Stromal cell of bone marrow (primary cell): ENCODE measurements around the gene DFFA.
"Not testable (repeated sequence)": the region's sequence is repeated elsewhere in the genome, so short reads cannot be mapped to it uniquely, and the experiment has no call there.

ENCODE experiments used
- DNase-seq: peaks from one replicate; pipeline ENCODE4 v3.0.0-alpha.2; 2012; ENCODE audit warnings: low read depth

DFFA gene

DNA sequence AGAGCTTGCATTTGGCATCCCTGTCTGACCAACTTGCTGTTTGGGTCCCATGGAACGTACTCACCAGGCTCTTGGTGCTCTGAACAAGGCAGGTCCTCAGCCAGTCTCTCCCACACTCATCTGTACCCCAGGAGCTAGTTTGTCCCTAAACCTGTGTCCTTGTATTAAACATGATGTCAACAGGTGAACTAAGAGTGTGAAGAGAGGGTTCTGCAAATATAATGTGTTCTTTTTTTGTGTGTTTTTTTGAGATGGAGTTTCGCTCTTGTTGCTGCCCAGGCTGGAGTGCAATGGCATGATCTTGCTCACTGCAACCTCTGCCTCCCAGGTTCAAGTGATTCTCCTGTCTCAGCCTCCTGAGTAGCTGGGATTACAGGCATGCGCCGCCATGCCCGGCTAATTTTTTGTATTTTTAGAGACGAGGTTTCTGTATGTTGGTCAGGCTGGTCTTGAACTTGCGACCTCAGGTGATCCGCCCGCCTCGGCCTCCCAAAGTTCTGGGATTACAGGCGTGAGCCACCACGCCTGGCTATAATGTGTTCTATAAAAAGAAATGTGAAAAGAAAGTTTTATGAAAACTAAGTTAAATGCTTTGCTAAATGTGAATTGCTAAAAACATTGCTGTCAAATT is 33.8 kb upstream of the DFFA start:
- not testable (repeated sequence) for DNase-seq

DNA sequence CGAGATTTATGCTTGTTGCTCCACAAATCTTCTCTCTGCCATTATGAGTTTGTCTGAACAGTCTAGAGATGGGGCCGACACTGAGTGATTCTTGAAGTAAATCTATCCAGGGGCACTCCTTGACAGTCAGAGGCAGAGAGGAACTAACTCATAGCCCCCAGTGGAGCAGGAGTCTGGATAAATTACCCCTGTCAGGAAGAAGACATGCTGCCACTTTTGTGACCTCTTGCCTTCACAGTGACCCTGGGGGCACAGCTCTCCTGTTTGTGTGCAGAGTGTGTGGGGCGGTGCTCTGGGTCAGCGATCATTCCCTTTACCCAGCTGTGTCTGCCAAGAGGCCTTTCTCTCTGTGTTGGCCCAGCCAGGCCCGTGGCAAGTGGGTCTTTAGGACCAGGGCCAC is 31.9 kb upstream of the DFFA start:
- DNase-seq, result no peak

DNA sequence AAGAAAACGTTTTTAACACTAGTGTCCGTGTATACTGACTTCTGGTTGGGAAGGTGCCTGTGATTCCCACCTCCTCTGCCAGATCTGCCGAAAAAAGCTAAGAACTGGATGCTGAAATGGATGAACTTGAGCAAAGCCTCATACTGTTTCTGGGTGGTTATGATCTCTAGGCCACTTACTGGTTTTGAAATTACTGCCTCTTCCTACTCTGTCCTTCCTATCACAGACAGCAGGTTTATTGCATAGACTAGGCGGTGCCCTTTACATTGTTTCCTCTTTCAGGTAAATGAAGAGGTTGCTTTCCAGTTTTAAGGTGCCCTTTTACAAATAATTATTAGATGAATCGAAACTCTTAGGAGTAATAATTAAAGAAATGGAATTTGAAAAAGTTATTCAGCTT is 29.9 kb upstream of the DFFA start:
- DNase-seq, result no peak

DNA sequence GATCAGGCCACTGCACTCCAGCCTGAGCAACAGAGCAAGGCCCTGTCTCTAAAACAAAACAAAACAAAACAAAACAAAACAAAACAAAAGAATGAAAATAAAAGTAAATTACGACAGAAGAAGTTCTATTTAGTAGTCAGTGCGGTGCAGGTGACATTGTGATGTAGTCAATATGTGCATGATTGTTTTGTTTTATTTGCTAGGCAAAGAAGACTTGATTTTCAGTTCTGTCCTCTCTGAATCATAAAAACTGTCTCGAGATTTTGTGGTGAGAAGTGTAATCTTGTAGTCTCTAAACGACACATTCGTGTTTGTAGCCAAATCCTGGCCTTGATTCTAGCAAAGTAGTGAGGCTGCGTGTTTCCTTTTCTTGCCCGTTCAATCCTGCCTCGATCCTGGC is 25.9 kb upstream of the DFFA start:
- no peak for DNase-seq

DNA sequence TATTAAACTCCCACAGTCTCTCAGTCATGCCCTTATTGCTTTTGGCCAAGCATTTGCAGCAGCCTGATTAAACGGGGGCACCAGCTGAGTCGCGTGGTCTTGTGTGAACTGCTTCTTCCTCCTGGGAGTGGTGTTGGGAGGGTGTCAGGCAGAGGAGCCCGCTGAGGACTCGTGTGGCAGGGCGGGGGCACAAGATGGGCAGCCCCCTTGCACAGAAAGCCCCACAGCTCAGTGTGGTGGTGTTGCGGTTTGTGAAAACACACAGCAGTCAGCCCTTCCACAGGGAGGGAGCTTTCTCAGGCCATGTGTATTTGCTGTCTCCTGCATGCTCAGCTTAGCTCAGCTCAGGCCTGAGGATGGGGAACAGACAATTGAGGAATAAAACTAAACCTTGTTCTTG is 24.8 kb upstream of the DFFA start:
- no peak for DNase-seq

DNA sequence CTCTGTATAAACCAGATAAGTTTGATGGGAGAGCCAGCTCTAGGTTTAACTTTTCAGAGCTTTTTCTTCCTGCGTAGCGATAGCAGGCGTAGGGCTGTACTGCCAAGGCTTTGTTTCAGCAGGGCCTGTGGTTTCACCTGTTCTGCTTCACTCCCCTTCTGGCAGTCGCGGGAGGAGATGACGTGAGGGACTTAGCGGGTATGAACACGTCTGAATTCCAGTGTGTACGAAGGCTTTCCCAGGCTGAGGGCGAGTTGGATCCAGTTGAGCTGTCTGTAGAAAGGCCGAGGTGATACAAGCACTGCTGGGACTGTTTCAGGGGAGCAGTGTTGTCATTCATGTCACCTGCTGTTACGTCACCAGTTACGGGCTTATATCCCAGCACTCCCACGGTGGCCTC is 23.6 kb upstream of the DFFA start:
- DNase-seq, result no peak

DNA sequence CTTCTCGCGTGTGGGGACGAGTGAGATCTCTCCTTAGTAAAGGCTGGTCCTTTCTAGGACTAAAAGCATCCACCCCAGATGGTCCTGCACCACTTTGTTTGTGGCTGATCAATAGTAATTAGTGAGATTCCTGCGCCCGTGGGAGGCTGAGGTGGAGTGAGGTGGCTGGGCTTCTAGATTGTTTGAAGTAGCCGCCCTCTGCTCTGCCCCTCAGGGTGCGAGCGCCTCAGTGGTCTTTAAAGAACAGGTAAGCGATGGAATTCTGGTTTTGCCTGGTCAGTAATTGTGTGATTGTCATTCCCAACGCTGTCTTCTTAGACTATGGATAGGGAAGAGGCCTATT is 23.1 kb upstream of the DFFA start:
- no peak for DNase-seq

DNA sequence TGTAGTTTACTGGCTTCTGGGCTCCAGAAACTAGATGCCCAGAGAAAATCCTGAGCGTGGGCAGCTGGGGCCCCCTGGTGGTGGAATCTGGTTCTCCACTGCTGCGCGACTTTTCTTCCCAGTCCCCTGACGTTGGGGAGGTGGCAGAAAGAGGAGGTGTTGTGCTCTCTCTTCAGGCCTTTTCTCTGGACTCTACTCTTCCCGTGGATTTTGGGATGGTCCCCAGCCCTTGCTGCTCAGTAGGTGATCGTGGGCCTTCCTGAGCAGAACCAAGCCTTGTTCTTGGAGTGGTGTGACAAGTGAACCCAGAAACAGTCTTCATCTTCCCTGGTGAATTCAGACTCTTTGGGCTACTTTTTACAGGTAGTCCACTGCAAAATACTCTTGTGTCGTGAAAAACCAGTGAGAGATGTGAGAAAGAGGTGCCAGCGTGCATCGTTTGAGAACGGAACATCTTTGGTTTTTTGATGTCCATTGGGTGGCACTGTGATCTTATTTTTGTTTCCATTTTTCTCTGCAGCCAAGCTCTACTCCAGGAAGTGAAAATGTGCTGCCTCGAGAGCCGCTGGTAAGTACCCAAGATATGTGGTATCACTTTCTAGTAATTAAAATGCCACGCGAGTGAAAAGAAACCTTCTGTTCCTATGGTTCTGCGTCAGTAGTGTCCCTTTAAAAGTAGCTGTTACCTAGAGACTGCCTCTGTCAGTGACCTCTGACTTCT is 22.6 kb upstream of the DFFA start:
- no peak for DNase-seq

DNA sequence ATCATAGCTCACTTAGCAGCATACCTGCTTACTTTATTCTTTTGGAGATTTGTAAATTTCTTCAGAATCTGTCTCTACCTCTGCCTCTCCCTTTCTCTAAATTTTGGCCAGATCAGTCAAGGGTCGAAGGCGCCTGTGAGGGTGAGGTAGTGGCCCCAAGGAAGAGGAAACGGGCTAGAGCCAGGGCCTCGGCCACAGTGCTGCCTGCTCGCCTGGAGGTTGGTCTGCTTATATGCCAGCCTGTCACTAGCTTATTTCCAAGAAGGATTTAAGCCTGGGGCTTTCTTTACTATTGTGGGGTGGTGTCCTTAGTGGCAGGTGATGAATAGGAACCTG is 22.1 kb upstream of the DFFA start:
- DNase-seq, result no peak

DNA sequence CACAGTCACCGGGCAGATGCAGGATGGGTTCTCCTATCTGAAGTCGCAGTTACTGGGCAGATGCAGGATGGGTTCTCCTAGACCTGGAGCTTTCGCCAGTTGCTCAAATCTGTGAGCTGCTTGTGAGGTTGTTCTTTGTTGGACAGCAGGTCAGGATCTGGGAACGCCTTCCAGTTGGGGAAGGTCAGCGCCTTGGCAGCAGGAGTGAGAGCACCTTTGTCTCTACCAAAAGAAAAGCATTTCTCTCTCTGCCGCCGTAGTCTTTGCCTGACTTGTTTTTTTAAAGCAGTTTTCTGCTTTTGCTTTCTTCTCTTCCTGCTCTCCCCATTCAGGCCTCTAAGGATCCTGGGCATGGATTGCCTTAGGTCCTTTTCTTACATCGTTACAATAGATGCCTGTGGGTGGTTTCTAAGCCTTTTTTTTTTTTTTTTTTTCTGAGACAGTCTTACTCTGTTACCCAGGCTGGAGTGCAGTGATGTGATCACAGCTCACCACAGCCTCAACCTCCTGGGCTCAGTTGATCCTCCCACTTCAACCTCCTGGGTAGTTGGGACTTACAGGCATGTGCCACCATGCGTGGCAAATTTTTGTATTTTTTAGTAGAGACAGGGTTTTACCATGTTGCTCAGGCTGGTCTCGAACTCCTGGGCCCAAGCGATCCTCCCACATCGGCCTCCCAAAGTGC is 18.1 kb upstream of the DFFA start:
- no peak for DNase-seq

DNA sequence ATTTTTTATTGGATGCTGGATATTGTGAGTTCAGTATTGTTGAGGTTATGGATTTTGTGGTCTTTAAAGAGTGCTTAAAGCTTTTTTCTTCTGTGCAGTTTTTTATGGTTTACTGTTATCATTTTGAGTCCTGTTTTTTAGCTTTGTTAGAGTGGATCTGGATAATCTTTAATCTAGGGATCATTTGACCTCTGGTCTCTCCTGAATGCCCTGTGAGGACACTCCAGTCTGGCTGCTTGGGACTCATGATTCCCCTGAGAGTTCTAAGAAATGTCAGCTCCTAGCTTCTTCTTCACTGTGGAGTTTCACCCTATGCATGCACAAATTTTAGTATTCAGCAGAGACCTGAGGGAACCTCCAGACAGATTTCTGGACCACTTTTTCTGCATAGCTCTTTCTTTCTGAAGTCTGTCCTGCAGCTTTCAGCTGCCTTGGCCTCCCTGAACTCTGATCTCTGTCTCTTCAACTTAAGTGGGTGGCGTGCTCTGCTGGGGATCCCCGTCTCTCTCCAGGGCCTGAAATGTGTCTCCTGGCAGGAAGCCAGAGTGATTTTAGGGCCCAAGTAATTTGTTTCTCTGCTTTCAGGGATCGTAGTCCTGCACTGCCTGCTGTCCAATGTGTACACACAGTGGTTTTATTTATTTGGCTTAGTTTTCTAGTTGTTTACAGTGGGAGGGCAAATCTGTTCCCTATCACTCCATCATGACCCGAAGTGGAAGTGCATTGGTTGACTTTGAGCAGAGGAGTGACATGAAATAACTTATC is 17.1 kb upstream of the DFFA start:
- DNase-seq, result no peak

DNA sequence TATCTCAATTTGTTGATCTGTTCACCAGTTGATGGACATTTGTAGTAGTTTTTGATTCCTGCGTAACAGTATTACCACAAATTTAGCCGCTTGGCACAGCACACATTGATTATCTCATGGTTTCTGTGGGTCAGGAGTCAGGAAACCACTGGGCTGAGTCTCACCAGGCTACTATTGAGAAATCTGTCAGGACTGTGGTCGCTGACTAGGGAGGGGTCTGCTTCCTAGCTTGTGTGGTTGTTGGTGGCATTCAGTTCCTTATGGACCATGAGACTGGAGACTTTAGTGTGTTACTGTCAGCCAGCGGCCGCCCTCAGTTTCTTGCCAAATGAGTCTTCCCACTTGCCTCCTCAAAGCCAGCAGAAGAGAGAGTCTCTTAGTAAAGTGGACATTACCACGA is 12.2 kb upstream of the DFFA start:
- no peak for DNase-seq

DNA sequence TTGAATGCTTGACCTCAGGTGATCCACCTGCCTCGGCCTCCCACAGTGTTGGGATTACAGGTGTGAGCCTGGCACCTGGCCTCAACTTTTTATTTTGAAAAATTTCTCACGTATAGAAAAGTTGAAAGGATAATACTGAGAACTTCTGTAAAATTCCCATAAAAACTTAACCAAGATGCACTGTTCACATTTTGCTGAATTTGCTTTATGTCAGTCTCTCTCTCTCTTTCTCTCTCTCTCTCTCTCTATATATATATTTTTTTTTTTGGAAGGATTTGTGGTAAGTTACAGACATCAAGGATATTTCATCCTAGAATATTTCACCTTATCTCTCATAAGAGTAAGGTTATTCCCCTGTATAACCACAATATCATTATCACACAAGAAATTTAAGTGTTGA is 8.3 kb upstream of the DFFA start:
- DNase-seq, result no peak

DNA sequence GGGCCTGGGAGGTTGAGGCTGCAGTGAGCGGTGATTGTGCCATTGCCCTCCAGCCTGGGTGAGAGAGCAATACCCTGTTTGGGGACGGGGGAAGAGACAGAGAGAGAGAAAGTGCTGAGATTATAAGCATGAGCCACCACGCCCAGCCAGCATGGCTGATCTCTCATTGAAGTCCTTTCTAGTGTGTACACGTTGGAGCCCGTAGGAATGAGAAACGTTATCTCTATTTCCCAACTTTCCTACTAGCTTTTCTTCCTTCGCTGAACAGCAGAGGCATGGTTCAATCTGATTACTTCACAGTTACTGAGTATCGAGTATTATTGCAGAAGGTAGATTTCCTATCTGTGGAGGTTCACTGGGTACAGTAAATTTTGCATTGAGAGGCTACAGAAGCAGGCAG is 7.0 kb upstream of the DFFA start:
- DNase-seq, result no peak

DNA sequence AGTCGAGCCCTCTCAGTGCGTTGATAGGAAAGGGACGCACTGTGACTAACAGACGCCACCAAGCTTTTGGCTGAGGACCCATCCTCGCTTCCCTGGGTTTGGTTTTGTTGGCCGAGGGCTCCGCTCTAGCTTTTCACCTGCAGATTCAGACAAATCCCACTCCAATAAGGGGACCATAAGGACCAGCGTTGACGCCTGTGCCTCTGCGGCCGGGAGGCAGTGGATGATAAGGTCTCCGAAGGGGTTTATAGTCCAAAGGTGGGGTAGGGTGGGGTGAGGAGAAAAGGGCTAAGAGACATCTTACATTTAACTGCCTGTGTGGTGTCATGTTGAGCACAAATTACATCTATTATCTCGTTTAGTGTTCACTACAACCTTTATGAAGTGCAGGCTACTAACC is 3.2 kb upstream of the DFFA start:
- no peak for DNase-seq

DNA sequence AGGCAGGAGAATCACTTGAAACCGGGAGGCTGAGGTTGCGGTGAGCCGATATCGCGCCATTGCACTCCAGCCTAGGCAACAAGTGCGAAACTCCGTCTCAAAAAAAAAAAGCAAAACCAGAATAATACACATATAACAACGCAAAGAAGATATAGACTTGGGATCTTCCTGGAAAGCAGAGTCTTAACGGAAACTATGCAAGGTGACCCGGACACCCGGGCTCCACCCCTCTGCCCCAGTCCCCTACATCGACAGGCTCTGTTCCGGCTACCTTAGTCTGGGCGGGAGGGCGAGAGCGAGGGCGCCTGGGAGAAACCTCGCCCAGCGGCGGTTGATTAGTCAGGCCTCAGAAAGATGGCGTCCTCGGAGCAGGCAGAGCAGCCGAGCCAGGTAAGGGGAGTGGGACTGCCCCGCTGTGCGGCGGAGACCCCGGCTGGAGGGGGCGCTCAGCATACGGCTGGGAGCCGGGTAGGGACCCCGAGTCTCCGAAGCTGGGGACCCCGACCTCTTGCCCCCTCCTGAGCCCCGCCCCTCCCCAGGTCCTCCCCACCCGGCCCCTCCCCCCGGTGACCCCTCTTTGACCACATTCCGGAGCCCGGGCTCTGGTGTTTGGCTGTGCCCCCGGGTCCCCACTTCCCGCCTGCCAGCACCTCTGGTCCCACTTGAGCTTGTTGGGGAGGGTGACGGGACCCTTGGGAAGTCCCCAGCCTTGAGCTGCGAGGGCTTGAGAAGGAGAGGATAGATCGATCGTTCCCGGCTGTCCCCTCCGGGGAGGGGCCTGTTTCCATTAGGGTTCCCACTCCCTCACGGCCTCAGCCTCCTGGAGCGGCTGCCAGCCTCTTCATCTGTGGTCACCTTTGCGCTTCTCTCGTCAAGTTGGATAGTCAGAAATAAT is 2.5 kb upstream of the DFFA start, which contains the start of gene PEX14:
Gene PEX14 (plus strand): TSS at position 338 of the 895 bp plus-strand sequence. CDS start 17 bp downstream, at position 355.
- DNase-seq, result peak; percentile 76

DNA sequence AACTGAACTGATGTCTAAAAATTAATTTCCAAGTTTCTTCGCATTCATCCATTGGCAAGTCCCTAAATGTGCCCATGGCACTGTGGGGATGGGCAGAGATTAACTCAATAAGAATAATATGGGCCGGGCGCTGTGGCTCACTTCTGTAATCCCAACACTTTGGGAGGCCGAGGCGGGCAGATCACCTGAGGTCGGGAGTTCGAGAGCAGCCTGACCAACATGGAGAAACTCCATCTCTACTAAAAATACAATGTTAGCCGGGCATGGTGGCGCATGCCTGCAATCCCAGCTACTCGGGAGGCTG is 1.9 kb upstream of the DFFA start:
- not testable (repeated sequence) for DNase-seq

DNA sequence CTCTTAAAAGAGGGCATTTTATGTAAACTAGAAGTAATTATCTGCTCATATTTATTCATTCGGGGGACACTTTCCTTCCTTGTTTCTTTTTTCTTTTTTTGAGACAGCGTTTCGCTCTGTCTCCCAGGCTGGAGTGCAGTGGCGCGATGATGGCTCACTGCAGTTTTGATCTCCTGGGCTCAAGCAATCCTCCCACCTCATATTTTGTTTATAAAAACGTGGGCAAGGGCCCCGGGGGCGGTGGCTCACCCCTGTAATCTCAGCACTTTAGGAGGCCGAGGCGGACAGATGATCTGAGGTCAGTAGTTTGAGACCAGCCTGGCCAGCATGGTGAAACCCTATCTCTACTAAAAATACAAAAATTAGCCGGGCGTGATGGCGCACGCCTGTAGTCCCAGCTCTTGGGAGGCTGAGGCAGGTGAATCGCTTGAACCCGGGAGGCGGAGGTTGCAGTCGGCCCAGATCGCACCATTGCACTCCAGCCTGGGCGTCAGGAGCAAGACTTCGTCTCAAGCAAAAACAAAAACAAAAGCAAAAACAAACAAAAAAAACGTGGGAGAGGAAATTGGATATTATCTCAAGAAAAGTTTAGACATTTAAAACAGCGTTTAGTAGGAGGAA is 926 bp upstream of the DFFA start:
- DNase-seq, result no peak

DNA sequence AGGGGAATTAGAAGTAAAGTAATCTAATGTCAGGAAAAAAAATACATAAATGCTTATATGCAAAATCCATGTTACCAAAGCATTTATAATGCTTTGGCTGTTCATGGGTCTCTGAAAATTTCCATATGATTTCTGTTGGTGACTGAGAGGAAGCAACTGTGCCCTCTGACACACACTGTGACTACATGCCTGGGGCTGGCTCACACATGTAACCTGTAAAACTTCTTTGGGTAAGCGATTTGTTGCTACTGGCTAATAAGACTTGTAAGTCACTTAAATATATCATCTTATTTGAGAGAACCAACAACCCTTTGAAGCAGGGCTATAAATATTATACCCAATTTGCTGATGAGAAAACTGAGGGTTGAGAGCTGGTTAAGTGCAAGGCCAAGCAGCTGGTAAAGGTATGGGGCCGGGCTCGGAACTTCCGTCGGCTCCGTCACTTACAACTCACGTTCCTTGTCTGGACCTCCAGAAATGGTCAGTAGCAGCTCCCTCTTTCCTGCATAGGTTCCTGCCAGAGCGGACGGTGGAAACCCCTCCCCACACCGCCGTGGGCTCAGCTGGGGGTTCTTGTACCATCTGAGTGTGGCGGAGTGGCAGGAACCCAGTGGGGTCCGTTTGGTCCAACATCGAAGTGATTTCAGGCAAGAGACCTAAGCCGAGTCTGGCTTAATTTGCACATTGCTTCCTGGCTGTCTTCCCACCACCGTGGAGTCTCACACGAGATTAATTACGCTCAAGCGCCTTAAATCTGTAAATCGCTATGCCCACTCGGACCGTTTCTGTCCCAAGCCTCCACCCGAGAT is 714 bp downstream of the DFFA start:
- DNase-seq, result no peak

DNA sequence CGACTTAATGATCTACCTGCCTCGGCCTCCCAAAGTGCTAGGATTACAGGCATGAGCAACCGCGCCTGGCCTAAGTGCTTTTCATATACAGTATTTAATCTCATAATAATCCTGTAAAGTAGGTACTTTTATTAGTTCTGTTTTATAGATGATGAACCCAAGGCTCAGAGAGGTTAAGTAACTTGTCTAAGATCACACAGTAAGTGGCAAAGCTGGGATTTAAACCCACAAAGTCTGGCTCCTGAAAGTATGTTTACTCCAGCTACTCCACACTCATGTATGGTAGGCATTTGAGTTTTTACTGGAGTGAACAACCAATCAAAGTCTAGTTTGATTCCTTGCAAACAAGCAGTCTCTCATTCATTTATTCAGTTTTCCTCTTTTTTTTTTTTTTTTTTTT is 2.3 kb downstream of the DFFA start:
- no peak for DNase-seq

DNA sequence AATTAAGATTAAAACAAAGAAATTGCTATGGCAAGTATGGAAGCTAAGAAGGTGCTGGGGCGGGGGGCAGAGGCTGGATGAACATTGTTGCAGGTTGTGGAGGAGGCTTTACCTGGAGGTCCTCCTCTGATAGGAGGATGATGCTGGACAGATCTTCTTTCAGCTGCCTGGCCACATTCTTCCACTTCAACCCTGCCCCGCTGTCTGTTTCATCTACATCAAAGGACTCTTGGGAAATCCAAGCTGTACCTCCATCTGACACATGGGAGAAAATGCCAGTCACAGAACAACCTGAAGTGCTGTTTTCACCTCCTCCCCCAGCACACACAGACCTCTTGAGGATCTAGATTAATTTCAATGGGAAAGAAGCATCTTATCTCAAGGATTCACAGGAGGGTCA is 5.3 kb downstream of the DFFA start:
- DNase-seq, result no peak
